COR-L47 (cell line): ENCODE measurements around the gene CDYL.
"Not testable (repeated sequence)": the region's sequence is repeated elsewhere in the genome, so short reads cannot be mapped to it uniquely, and the experiment has no call there.

Experiments
- DNase-seq: peaks from one replicate; lab custom pipeline; 2025; lab: John Stamatoyannopoulos, UW

Gene CDYL

DNA sequence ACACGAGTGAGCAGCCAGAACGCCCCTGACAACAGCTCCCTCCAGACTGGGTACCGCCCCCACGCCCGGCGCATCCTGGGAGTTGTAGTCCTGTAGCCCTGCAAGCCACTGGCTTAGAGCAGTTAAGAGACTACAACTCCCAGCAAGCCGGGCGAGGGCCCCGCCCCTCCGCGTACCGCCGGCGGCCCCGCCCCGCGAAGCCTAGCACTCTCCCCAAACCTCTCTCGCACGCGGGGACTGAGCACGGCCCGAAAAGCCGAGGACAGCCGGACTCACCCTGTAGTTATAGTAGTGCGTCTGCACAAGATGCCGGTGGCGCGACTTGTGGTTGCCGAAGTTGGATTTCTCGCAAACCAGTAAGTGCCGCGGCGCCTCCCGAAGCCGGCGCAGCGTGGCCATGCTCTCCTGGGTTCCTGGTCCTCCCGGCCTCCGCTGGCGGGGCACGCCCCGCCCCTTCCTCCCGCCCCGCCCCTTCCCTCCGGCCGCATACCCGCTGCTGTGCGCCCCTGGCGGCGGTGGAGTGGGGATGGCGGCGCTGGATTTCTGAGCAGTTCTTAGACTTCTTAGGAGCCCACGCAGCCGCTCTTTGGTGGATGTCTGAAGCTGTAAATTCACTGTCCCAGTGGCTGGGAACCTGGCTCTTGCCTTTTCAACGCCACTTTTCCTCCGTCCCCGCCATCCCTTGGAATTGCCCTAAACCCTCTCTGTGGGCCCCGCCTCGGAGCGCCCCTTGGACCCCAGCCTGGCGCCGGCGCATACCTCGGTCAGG lies 227.6 kb downstream of the CDYL start, which contains the start of gene RPP40:
Gene RPP40 (minus strand): TSS at position 434 of the 769 bp plus-strand sequence. CDS start 35 bp downstream, at position 399.
- DNase-seq, result peak; percentile 95

- no peak for DNase-seq
Observed at GRCh38 chr6:5004373-5005037, 228.3 kb downstream of the CDYL start.

GRCh38 chr6:5005038-5005433 lies 228.8 kb downstream of the CDYL start:
- not testable (repeated sequence) for DNase-seq
